Memory B cell (primary cell): ENCODE data around the gene WDFY4.

ENCODE experiments used
- ATAC-seq: fragments of 150-1000 bp; cut with Tn5 transposase; 2 replicates; pipeline ENCODE4 v1.10.0; 2021; ENCODE audit warnings: low read depth, mild to moderate bottlenecking, moderate library complexity
- DNase-seq, 2 donors: peaks; one replicate each; pipeline ENCODE4 v3.0.0; 2022; ENCODE audit warnings: low spot score in 2 of 2
- H3K27ac Mint-ChIP-seq: one replicate; pipeline ENCODE4 v1.8.0; 2022; ENCODE audit warnings: mild to moderate bottlenecking, moderate library complexity, mixed read lengths
- H3K27me3 Mint-ChIP-seq: one replicate; pipeline ENCODE4 v1.8.0; 2022; ENCODE audit warnings: mixed read lengths
- H3K36me3 Mint-ChIP-seq: one replicate; pipeline ENCODE4 v1.8.0; 2022; ENCODE audit warnings: mild to moderate bottlenecking, mixed read lengths
- H3K4me1 Mint-ChIP-seq: one replicate; pipeline ENCODE4 v1.8.0; 2022; ENCODE audit warnings: mixed read lengths
- H3K4me3 Mint-ChIP-seq: one replicate; pipeline ENCODE4 v1.8.0; 2022; ENCODE audit warnings: mild to moderate bottlenecking, moderate library complexity, mixed read lengths
- H3K9me3 Mint-ChIP-seq: one replicate; pipeline ENCODE4 v1.8.0; 2022; ENCODE audit warnings: mixed read lengths

The WDFY4 gene

GRCh38 chr10:48805848-48806247 lies 121.2 kb downstream of the WDFY4 start:
- Mint-ChIP-seq H3K27ac (peak overlapping the region; percentile 33), H3K36me3 (peaks cover 22% of the 10 kb centered on the region), H3K9me3 (no peaks in the 10 kb centered on the region), H3K27me3 (no peaks in the 10 kb centered on the region), H3K4me1 (peaks cover 18% of the 10 kb centered on the region), H3K4me3 (no peak overlapping the region)
- ATAC-seq = no peak
- no peak for DNase-seq

GRCh38 chr10:48806342-48806741 lies 121.7 kb downstream of the WDFY4 start:
- Mint-ChIP-seq H3K27ac (peak overlapping the region; percentile 33), H3K4me3 (no peak overlapping the region), H3K36me3 (peaks cover 26% of the 10 kb centered on the region), H3K4me1 (peaks cover 18% of the 10 kb centered on the region), H3K9me3 (no peaks in the 10 kb centered on the region), H3K27me3 (no peaks in the 10 kb centered on the region)
- DNase-seq (no peak), ATAC-seq (no peak)

GRCh38 chr10:48807791-48808470 lies 123.3 kb downstream of the WDFY4 start:
- ATAC-seq = no peak
- no peaks in the 10 kb centered on the region for H3K27me3 Mint-ChIP-seq
- peak overlapping the region; percentile 15 for H3K27ac Mint-ChIP-seq
- DNase-seq = no peak
- no peak overlapping the region for H3K4me3 Mint-ChIP-seq
- peaks cover 23% of the 10 kb centered on the region for H3K4me1 Mint-ChIP-seq
- H3K36me3 Mint-ChIP-seq = peaks cover 36% of the 10 kb centered on the region
- no peaks in the 10 kb centered on the region for H3K9me3 Mint-ChIP-seq

- Mint-ChIP-seq H3K27me3 (no peaks in the 10 kb centered on the region), H3K27ac (no peak overlapping the region), H3K36me3 (peaks cover 39% of the 10 kb centered on the region), H3K4me1 (peaks cover 14% of the 10 kb centered on the region), H3K9me3 (no peaks in the 10 kb centered on the region), H3K4me3 (no peak overlapping the region)
- DNase-seq (no peak), ATAC-seq (no peak)
These were observed 124.6 kb downstream of the WDFY4 start for GRCh38 chr10:48809261-48809660.

GRCh38 chr10:48811461-48811860 lies 126.8 kb downstream of the WDFY4 start:
- H3K27ac Mint-ChIP-seq = peak overlapping the region; percentile 66
- H3K9me3 Mint-ChIP-seq = no peaks in the 10 kb centered on the region
- H3K4me3 Mint-ChIP-seq = no peak overlapping the region
- peaks cover 8% of the 10 kb centered on the region for H3K4me1 Mint-ChIP-seq
- H3K27me3 Mint-ChIP-seq = no peaks in the 10 kb centered on the region
- peaks cover 40% of the 10 kb centered on the region for H3K36me3 Mint-ChIP-seq
- no peak for DNase-seq
- no peak for ATAC-seq

GRCh38 chr10:48811917-48812316 lies 127.2 kb downstream of the WDFY4 start:
- Mint-ChIP-seq H3K4me1 (peaks cover 8% of the 10 kb centered on the region), H3K27ac (peak overlapping the region; percentile 66), H3K27me3 (no peaks in the 10 kb centered on the region), H3K36me3 (peaks cover 41% of the 10 kb centered on the region), H3K4me3 (no peak overlapping the region), H3K9me3 (no peaks in the 10 kb centered on the region)
- DNase-seq (no peak), ATAC-seq (no peak)

GRCh38 chr10:48813291-48813690 lies 128.6 kb downstream of the WDFY4 start:
- H3K9me3 Mint-ChIP-seq = no peaks in the 10 kb centered on the region
- H3K36me3 Mint-ChIP-seq = peaks cover 44% of the 10 kb centered on the region
- no peaks in the 10 kb centered on the region for H3K27me3 Mint-ChIP-seq
- ATAC-seq (no peak), DNase-seq (no peak)
- no peak overlapping the region for H3K4me3 Mint-ChIP-seq
- no peak overlapping the region for H3K27ac Mint-ChIP-seq
- peaks cover 10% of the 10 kb centered on the region for H3K4me1 Mint-ChIP-seq

- H3K36me3 Mint-ChIP-seq = peaks cover 43% of the 10 kb centered on the region
These were observed 129.2 kb downstream of the WDFY4 start for GRCh38 chr10:48813825-48814224.

GRCh38 chr10:48814933-48815332 lies 130.3 kb downstream of the WDFY4 start:
- Mint-ChIP-seq H3K4me1 (peaks cover 10% of the 10 kb centered on the region), H3K27me3 (no peaks in the 10 kb centered on the region), H3K4me3 (no peak overlapping the region), H3K36me3 (peaks cover 43% of the 10 kb centered on the region), H3K9me3 (no peaks in the 10 kb centered on the region), H3K27ac (peak overlapping the region; percentile 81)
- DNase-seq = no peak
- no peak for ATAC-seq

More at GRCh38 chr10:48813825-48814224, 129.2 kb downstream of the WDFY4 start:
- ATAC-seq = no peak
- no peak for DNase-seq
- Mint-ChIP-seq H3K4me3 (no peak overlapping the region), H3K9me3 (no peaks in the 10 kb centered on the region), H3K27me3 (no peaks in the 10 kb centered on the region), H3K27ac (no peak overlapping the region), H3K4me1 (peaks cover 10% of the 10 kb centered on the region)

GRCh38 chr10:48817141-48817540 lies 132.5 kb downstream of the WDFY4 start:
- H3K9me3 Mint-ChIP-seq = no peaks in the 10 kb centered on the region
- peak overlapping the region; percentile 68 for H3K27ac Mint-ChIP-seq
- no peak for DNase-seq
- H3K27me3 Mint-ChIP-seq = no peaks in the 10 kb centered on the region
- ATAC-seq = no peak
- peaks cover 34% of the 10 kb centered on the region for H3K36me3 Mint-ChIP-seq
- no peak overlapping the region for H3K4me3 Mint-ChIP-seq
- peaks cover 12% of the 10 kb centered on the region for H3K4me1 Mint-ChIP-seq

GRCh38 chr10:48818081-48818480 lies 133.4 kb downstream of the WDFY4 start:
- H3K36me3 Mint-ChIP-seq = peaks cover 32% of the 10 kb centered on the region
- ATAC-seq = no peak
- no peak overlapping the region for H3K4me3 Mint-ChIP-seq
- H3K27me3 Mint-ChIP-seq = no peaks in the 10 kb centered on the region
- peaks cover 8% of the 10 kb centered on the region for H3K4me1 Mint-ChIP-seq
- DNase-seq = no peak
- H3K27ac Mint-ChIP-seq = peak overlapping the region; percentile 89
- H3K9me3 Mint-ChIP-seq = no peaks in the 10 kb centered on the region

GRCh38 chr10:48818861-48819520 lies 134.3 kb downstream of the WDFY4 start:
- Mint-ChIP-seq H3K36me3 (peaks cover 34% of the 10 kb centered on the region), H3K27ac (no peak overlapping the region), H3K27me3 (no peaks in the 10 kb centered on the region), H3K9me3 (no peaks in the 10 kb centered on the region), H3K4me1 (peaks cover 8% of the 10 kb centered on the region), H3K4me3 (no peak overlapping the region)
- ATAC-seq (no peak), DNase-seq (no peak)

GRCh38 chr10:48819783-48820182 lies 135.1 kb downstream of the WDFY4 start:
- Mint-ChIP-seq H3K27ac (peak overlapping the region; percentile 69), H3K4me3 (no peak overlapping the region), H3K27me3 (no peaks in the 10 kb centered on the region), H3K4me1 (peaks cover 8% of the 10 kb centered on the region), H3K9me3 (no peaks in the 10 kb centered on the region), H3K36me3 (peaks cover 28% of the 10 kb centered on the region)
- ATAC-seq (no peak), DNase-seq (no peak)

- Mint-ChIP-seq H3K4me1 (peaks cover 10% of the 10 kb centered on the region), H3K9me3 (no peaks in the 10 kb centered on the region), H3K4me3 (no peak overlapping the region), H3K27ac (peak overlapping the region; percentile 69), H3K27me3 (no peaks in the 10 kb centered on the region), H3K36me3 (peaks cover 27% of the 10 kb centered on the region)
- no peak for ATAC-seq
- DNase-seq = no peak
These were observed 135.6 kb downstream of the WDFY4 start for GRCh38 chr10:48820231-48820630.

GRCh38 chr10:48820699-48821098 lies 136.0 kb downstream of the WDFY4 start:
- ATAC-seq (no peak), DNase-seq (no peak)
- H3K9me3 Mint-ChIP-seq = no peaks in the 10 kb centered on the region
- no peaks in the 10 kb centered on the region for H3K27me3 Mint-ChIP-seq
- no peak overlapping the region for H3K4me3 Mint-ChIP-seq
- peaks cover 28% of the 10 kb centered on the region for H3K36me3 Mint-ChIP-seq
- peaks cover 10% of the 10 kb centered on the region for H3K4me1 Mint-ChIP-seq
- peak overlapping the region; percentile 69 for H3K27ac Mint-ChIP-seq
